DND-41 (cell line): ENCODE data around the gene RAB8B.

ENCODE experiments used
- ATAC-seq: fragments of 200-7000 bp; cut with Tn5 transposase; 3 replicates; pipeline ENCODE4 v1.9.1; 2021; ENCODE audit warnings: low read depth; ENCODE audit not compliant: insufficient read depth
- DNase-seq: peaks from one replicate; pipeline ENCODE4 v3.0.0-alpha.2; 2020
- H2AFZ ChIP-seq: 2 replicates; pipeline ENCODE4 v1.6.0; 2012; ENCODE audit warnings: low read depth, low read length
- H3K27ac ChIP-seq: 2 replicates; pipeline ENCODE4 v1.5.1; 2012; ENCODE audit warnings: low read length, inconsistent platforms
- H3K27me3 ChIP-seq: fragments of 200-600 bp; sonication (generic); 2 replicates; pipeline ENCODE4 v1.6.0; 2012; ENCODE audit warnings: low read length, mild to moderate bottlenecking, inconsistent platforms; ENCODE audit not compliant: insufficient read depth, poor library complexity
- H3K36me3 ChIP-seq: 2 replicates; pipeline ENCODE4 v1.5.1; 2012; ENCODE audit warnings: low read length, inconsistent platforms; ENCODE audit not compliant: insufficient read depth
- H3K4me1 ChIP-seq: 2 replicates; pipeline ENCODE4 v1.5.1; 2012; ENCODE audit warnings: mild to moderate bottlenecking, low read length; ENCODE audit not compliant: insufficient read depth
- H3K4me2 ChIP-seq: 2 replicates; pipeline ENCODE4 v1.6.0; 2012; ENCODE audit warnings: mild to moderate bottlenecking, moderate library complexity, low read length, inconsistent platforms; ENCODE audit not compliant: insufficient read depth
- H3K4me3 ChIP-seq, 2 experiments: fragments of 200-600 bp in 1 of 2; shearing (Covaris generic) in 1 of 2; 2 replicates each; pipeline ENCODE4 v1.5.1; 2012 to 2016; ENCODE audit warnings: inconsistent platforms in 2 of 2, low read length in 2 of 2, mild to moderate bottlenecking in 2 of 2, low read depth in 1 of 2, moderate library complexity in 1 of 2
- H3K79me2 ChIP-seq: 2 replicates; pipeline ENCODE4 v1.6.0; 2012; ENCODE audit warnings: low read length, inconsistent platforms; ENCODE audit not compliant: insufficient read depth
- H3K9ac ChIP-seq: 2 replicates; pipeline ENCODE4 v1.6.0; 2012; ENCODE audit warnings: low read depth, mild to moderate bottlenecking, inconsistent platforms, low read length, moderate library complexity
- H3K9me3 ChIP-seq: 2 replicates; pipeline ENCODE4 v1.5.1; 2012; ENCODE audit warnings: low read length, moderate library complexity, mild to moderate bottlenecking, inconsistent platforms; ENCODE audit not compliant: insufficient read depth, severe bottlenecking
- H4K20me1 ChIP-seq: 2 replicates; pipeline ENCODE4 v1.6.0; 2012; ENCODE audit warnings: low read length; ENCODE audit not compliant: insufficient read depth
- EZH2 ChIP-seq: IDR thresholded peaks from 3 replicates; pipeline ENCODE4 v1.6.1; 2012; ENCODE audit warnings: borderline replicate concordance, low read depth, mild to moderate bottlenecking, moderate library complexity, low read length, inconsistent platforms; ENCODE audit not compliant: severe bottlenecking
- TF ChIP-seq, protein P1 (sequence below): IDR thresholded peaks from 2 replicates; pipeline ENCODE4 v1.5.1; 2012; ENCODE audit warnings: borderline replicate concordance, low read length, moderate library complexity, mild to moderate bottlenecking; ENCODE audit not compliant: poor library complexity, severe bottlenecking; ENCODE audit errors: extremely low read depth

Gene RAB8B

DNA sequence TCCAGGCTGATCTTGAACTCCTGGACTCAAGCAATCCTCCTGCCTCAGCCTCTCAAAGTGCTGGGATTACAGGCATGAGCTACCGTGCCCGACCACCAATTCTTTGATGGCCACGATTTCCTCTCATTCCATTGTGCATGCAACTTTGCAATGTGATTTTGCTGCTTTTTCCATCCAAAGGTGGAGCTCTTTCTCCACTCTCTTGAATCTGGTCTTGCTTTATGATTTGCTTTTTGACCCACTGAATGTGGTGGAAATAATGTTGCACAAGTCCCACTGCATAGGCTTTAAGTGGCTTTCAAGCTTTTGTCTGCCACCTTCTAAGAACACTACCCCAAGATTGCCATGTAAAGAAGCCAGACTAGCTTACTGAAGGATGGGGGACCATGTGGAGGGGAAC is 42.7 kb upstream of the RAB8B start:
- no peak for TF ChIP-seq EZH2
- TF ChIP-seq, protein P1, sequence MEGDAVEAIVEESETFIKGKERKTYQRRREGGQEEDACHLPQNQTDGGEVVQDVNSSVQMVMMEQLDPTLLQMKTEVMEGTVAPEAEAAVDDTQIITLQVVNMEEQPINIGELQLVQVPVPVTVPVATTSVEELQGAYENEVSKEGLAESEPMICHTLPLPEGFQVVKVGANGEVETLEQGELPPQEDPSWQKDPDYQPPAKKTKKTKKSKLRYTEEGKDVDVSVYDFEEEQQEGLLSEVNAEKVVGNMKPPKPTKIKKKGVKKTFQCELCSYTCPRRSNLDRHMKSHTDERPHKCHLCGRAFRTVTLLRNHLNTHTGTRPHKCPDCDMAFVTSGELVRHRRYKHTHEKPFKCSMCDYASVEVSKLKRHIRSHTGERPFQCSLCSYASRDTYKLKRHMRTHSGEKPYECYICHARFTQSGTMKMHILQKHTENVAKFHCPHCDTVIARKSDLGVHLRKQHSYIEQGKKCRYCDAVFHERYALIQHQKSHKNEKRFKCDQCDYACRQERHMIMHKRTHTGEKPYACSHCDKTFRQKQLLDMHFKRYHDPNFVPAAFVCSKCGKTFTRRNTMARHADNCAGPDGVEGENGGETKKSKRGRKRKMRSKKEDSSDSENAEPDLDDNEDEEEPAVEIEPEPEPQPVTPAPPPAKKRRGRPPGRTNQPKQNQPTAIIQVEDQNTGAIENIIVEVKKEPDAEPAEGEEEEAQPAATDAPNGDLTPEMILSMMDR: no peak
- H3K27ac ChIP-seq: no peak overlapping the region
- no peak overlapping the region for H3K4me2 ChIP-seq
- H4K20me1 ChIP-seq: no peaks in the 10 kb centered on the region
- H2AFZ ChIP-seq: no peak overlapping the region
- H3K9me3 ChIP-seq: no peaks in the 10 kb centered on the region
- H3K36me3 ChIP-seq: no peaks in the 10 kb centered on the region
- H3K27me3 ChIP-seq: no peaks in the 10 kb centered on the region
- ATAC-seq (no peak), DNase-seq (no peak)
- H3K9ac ChIP-seq: no peak overlapping the region
- H3K79me2 ChIP-seq: no peaks in the 10 kb centered on the region
- H3K4me1 ChIP-seq: no peaks in the 10 kb centered on the region
- H3K4me3 ChIP-seq: no peak overlapping the region

DNA sequence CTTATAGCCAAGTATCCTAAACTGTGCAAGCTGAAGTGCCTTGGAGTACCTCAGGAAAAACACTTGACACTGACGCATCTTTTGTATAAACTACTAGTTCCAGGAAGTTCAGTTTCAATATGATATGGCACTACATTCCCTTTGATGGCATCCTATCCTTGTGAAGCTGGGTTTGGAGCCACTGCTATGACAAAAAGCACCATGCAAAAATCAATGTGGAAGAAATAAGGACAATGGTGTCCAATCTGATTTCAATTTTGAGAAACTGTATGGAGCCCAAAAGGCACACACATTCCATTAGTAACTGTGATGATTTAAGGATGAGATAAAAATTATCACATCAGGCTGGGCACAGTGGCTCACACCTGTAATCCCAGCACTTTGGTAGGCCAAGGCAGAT is 37.7 kb upstream of the RAB8B start:
- Histone ChIP-seq H3K4me2 (no peak overlapping the region), H3K79me2 (peaks cover 5% of the 10 kb centered on the region; the same call in 1 of the 2 replicates), H3K4me1 (peaks cover 12% of the 10 kb centered on the region), H3K9me3 (no peaks in the 10 kb centered on the region), H3K27ac (no peak overlapping the region), H3K27me3 (no peaks in the 10 kb centered on the region), H3K36me3 (peaks cover 3% of the 10 kb centered on the region; the same call in 1 of the 2 replicates), H3K4me3 (no peak overlapping the region), H2AFZ (no peak overlapping the region), H3K9ac (no peak overlapping the region), H4K20me1 (no peaks in the 10 kb centered on the region)
- ATAC-seq (no peak), DNase-seq (no peak)
- TF ChIP-seq EZH2: no peak
- TF ChIP-seq, protein P1: no peak

DNA sequence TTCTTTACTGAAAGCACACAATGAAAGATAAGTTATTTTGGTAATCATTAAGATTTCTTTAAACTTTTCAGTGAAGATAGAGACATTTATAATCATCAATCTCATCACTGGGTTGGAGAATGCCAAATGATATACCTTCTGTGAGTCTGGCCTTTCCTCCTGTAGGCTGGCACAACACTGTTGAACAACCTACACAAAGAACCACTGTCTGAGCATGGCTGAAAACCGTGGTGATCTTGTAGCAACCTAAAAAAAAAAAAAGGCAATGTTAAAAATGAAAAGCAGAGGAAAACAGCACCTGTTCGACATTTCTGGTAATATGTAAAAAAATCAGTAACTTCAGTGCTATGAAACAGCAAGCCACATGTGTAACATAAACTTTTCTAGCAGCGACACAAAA is 33.9 kb upstream of the RAB8B start:
- H3K36me3 ChIP-seq: peaks cover 3% of the 10 kb centered on the region; the same call in 1 of the 2 replicates
- no peak overlapping the region for H3K9ac ChIP-seq
- peaks cover 13% of the 10 kb centered on the region; the same call in 1 of the 2 replicates for H3K79me2 ChIP-seq
- no peaks in the 10 kb centered on the region for H3K9me3 ChIP-seq
- no peak overlapping the region for H3K27ac ChIP-seq
- no peaks in the 10 kb centered on the region for H4K20me1 ChIP-seq
- no peaks in the 10 kb centered on the region for H3K27me3 ChIP-seq
- TF ChIP-seq, protein P1: no peak
- TF ChIP-seq EZH2: no peak
- no peak overlapping the region for H3K4me3 ChIP-seq
- no peak overlapping the region; the same call in 1 of the 2 replicates for H3K4me2 ChIP-seq
- no peak overlapping the region for H2AFZ ChIP-seq
- H3K4me1 ChIP-seq: peaks cover 22% of the 10 kb centered on the region
- ATAC-seq (no peak), DNase-seq (no peak)
